Effector memory CD4-positive, alpha-beta T cell (primary cell): Measurements from ENCODE around the gene RNASE4.

Source experiments
- DNase-seq, 3 donors: peaks; one replicate each; pipeline ENCODE4 v3.0.0-alpha.2; 2020
- H3K27ac ChIP-seq: 2 replicates; pipeline ENCODE4 v1.7.0; 2013; ENCODE audit warnings: mild to moderate bottlenecking, low read length, moderate library complexity; ENCODE audit not compliant: insufficient read depth, poor library complexity, severe bottlenecking
- H3K27me3 ChIP-seq: replicated peaks from 2 replicates; pipeline ENCODE4 v1.7.0; 2013; ENCODE audit warnings: mild to moderate bottlenecking, low read length; ENCODE audit not compliant: insufficient read depth, control insufficient read depth, poor library complexity, severe bottlenecking
- H3K36me3 ChIP-seq: 2 replicates; pipeline ENCODE4 v1.7.0; 2013; ENCODE audit warnings: mild to moderate bottlenecking, low read length, moderate library complexity; ENCODE audit not compliant: control insufficient read depth, insufficient read depth
- H3K4me1 ChIP-seq: 2 replicates; pipeline ENCODE4 v1.7.0; 2013; ENCODE audit warnings: low read length, mild to moderate bottlenecking; ENCODE audit not compliant: control insufficient read depth, insufficient read depth, poor library complexity, severe bottlenecking
- H3K4me3 ChIP-seq: 2 replicates; pipeline ENCODE4 v1.7.0; 2013; ENCODE audit warnings: low read length, low read depth, mild to moderate bottlenecking; ENCODE audit not compliant: insufficient read depth, poor library complexity, severe bottlenecking
- H3K9me3 ChIP-seq: 2 replicates; pipeline ENCODE4 v1.7.0; 2013; ENCODE audit warnings: mild to moderate bottlenecking, low read length, moderate library complexity; ENCODE audit not compliant: control insufficient read depth

The RNASE4 gene

GRCh38 chr14:20683125-20683890 is 1.1 kb upstream of the RNASE4 start:
- Histone ChIP-seq H3K36me3 (no peaks in the 10 kb centered on the region), H3K27ac (peak overlapping the region; percentile 94), H3K4me3 (peak overlapping the region; percentile 81), H3K9me3 (no peaks in the 10 kb centered on the region), H3K4me1 (peaks cover 21% of the 10 kb centered on the region), H3K27me3 (no peaks in the 10 kb centered on the region)
- peak; percentile 48 to 54 (median 50) for DNase-seq

GRCh38 chr14:20684662-20685456 is 499 bp downstream of the RNASE4 start:
- peaks cover 17% of the 10 kb centered on the region for H3K4me1 ChIP-seq
- H3K36me3 ChIP-seq: no peaks in the 10 kb centered on the region
- no peak for DNase-seq
- H3K27ac ChIP-seq: peak overlapping the region; percentile 94
- no peaks in the 10 kb centered on the region for H3K9me3 ChIP-seq
- peak overlapping the region; percentile 81 for H3K4me3 ChIP-seq
- no peaks in the 10 kb centered on the region for H3K27me3 ChIP-seq

- Histone ChIP-seq H3K4me3 (no peak overlapping the region), H3K36me3 (no peaks in the 10 kb centered on the region), H3K27me3 (no peaks in the 10 kb centered on the region), H3K4me1 (peaks cover 2% of the 10 kb centered on the region), H3K9me3 (no peaks in the 10 kb centered on the region), H3K27ac (no peak overlapping the region)
- no peak for DNase-seq
Observed at GRCh38 chr14:20686386-20687143, 2.2 kb downstream of the RNASE4 start.

- no peaks in the 10 kb centered on the region for H3K4me1 ChIP-seq
Observed at GRCh38 chr14:20687362-20688166, 3.2 kb downstream of the RNASE4 start.

GRCh38 chr14:20688167-20688839 is 3.9 kb downstream of the RNASE4 start, which contains the start of gene ANG:
TSS of gene ANG (plus strand) at chr14:20688764. CDS start at chr14:20693565, 4,801 bp downstream.
- Histone ChIP-seq H3K4me1 (no peaks in the 10 kb centered on the region), H3K27me3 (no peaks in the 10 kb centered on the region), H3K27ac (no peak within 1 kb of the TSS), H3K36me3 (no peaks in the 10 kb centered on the region), H3K4me3 (no peak within 1 kb of the TSS), H3K9me3 (no peaks in the 10 kb centered on the region)
- no peak for DNase-seq

More at GRCh38 chr14:20687362-20688166, 3.2 kb downstream of the RNASE4 start:
- Histone ChIP-seq H3K27ac (no peak overlapping the region), H3K36me3 (no peaks in the 10 kb centered on the region), H3K27me3 (no peaks in the 10 kb centered on the region), H3K9me3 (no peaks in the 10 kb centered on the region), H3K4me3 (no peak overlapping the region)
- DNase-seq: no peak

GRCh38 chr14:20690848-20691640 is 6.7 kb downstream of the RNASE4 start:
- Histone ChIP-seq H3K36me3 (no peaks in the 10 kb centered on the region), H3K9me3 (no peaks in the 10 kb centered on the region), H3K27ac (no peak overlapping the region), H3K4me3 (no peak overlapping the region), H3K27me3 (no peaks in the 10 kb centered on the region), H3K4me1 (no peaks in the 10 kb centered on the region)
- peak in 2 of 3 donors; percentile 11 to 22 for DNase-seq

- DNase-seq: no peak
- Histone ChIP-seq H3K9me3 (no peaks in the 10 kb centered on the region), H3K4me1 (no peaks in the 10 kb centered on the region), H3K36me3 (no peaks in the 10 kb centered on the region), H3K4me3 (no peak overlapping the region), H3K27ac (no peak overlapping the region), H3K27me3 (no peaks in the 10 kb centered on the region)
Observed at GRCh38 chr14:20692116-20692751, 7.9 kb downstream of the RNASE4 start.

- no peaks in the 10 kb centered on the region for H3K9me3 ChIP-seq
- H3K27me3 ChIP-seq: no peaks in the 10 kb centered on the region
- H3K4me3 ChIP-seq: no peak overlapping the region
- H3K4me1 ChIP-seq: no peaks in the 10 kb centered on the region
- no peak overlapping the region for H3K27ac ChIP-seq
- no peak for DNase-seq
- H3K36me3 ChIP-seq: no peaks in the 10 kb centered on the region
Observed at GRCh38 chr14:20696764-20697163, 12.4 kb downstream of the RNASE4 start.
